LNCaP clone FGC (cell line): ENCODE results near the gene TCP11L2.

Experiments used
- DNase-seq: peaks from one replicate; pipeline ENCODE4 v3.0.0-alpha.2; 2011; ENCODE audit warnings: low read depth
- H3K4me3 ChIP-seq: 2 replicates; pipeline ENCODE4 v1.5.1; 2011; ENCODE audit warnings: mild to moderate bottlenecking, low read depth, low read length, control low read depth
- CTCF ChIP-seq: IDR thresholded peaks from 2 replicates; pipeline ENCODE4 v1.5.1; 2012; ENCODE audit warnings: mild to moderate bottlenecking; ENCODE audit not compliant: control insufficient read depth, insufficient read depth; ENCODE audit errors: extremely low read depth

TCP11L2 gene

GRCh38 chr12:106289196-106289681 lies 13.3 kb upstream of the TCP11L2 start:
- no peak overlapping the region for H3K4me3 ChIP-seq
- TF ChIP-seq CTCF = no peak
- no peak for DNase-seq

GRCh38 chr12:106290666-106291065 lies 11.9 kb upstream of the TCP11L2 start:
- no peak for DNase-seq
- no peak overlapping the region for H3K4me3 ChIP-seq
- no peak for TF ChIP-seq CTCF

GRCh38 chr12:106291342-106291741 lies 11.2 kb upstream of the TCP11L2 start:
- no peak for DNase-seq
- no peak for TF ChIP-seq CTCF
- H3K4me3 ChIP-seq = no peak overlapping the region

- no peak for DNase-seq
- TF ChIP-seq CTCF = no peak
- H3K4me3 ChIP-seq = no peak overlapping the region
These were observed 10.2 kb upstream of the TCP11L2 start for GRCh38 chr12:106292339-106292738.

GRCh38 chr12:106296179-106296877 lies 6.2 kb upstream of the TCP11L2 start:
- TF ChIP-seq CTCF = no peak
- no peak for DNase-seq
- H3K4me3 ChIP-seq = no peak overlapping the region

- DNase-seq = no peak
- no peak overlapping the region for H3K4me3 ChIP-seq
These were observed 5.5 kb upstream of the TCP11L2 start for GRCh38 chr12:106297075-106297474.

More at GRCh38 chr12:106297075-106297474, 5.5 kb upstream of the TCP11L2 start:
- TF ChIP-seq CTCF = no peak
